ENCODE results near the gene NLRP7.

The NLRP7 gene

GRCh38 chr19:54889566-54889965, 57.8 kb downstream of the NLRP7 start:
- H3K27me3 Mint-ChIP-seq (ENCODE audit: low read depth, poor library complexity): peaks cover 2% of the 10 kb centered on the region
- DNase-seq: no peak

DNA sequence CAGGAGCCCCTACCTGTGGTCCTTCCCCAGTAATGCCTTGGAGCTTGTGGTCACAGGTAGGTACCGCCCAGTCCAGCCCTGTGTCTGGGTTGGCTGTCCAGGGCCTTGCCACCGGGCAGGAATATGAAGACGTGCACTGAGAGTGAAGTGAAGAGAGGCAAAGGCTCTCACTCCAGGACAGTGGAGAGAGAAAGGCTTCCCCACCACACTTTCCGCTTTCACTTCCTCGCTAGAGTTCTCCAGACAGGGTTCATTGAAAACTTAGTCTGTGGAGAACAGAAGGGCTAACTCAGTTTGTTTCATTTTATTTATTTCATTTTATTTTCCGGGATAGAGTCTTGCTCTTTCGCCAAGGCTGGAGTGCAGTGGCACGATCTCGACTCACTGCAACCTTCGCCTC, 59.1 kb downstream of the NLRP7 start:
- Mint-ChIP-seq H3K4me3 (no peak overlapping the region), H3K4me1 (no peaks in the 10 kb centered on the region), H3K36me3 (ENCODE audit: low read depth) (no peaks in the 10 kb centered on the region), H3K27me3 (ENCODE audit: low read depth, poor library complexity) (peaks cover 2% of the 10 kb centered on the region), H3K9me3 (peaks cover 78% of the 10 kb centered on the region), H3K27ac (no peak overlapping the region)
- no peak for DNase-seq
- no peak for TF ChIP-seq CTCF (IDR thresholded peaks at IDR 0.05)

More at GRCh38 chr19:54889566-54889965, 57.8 kb downstream of the NLRP7 start:
- no peak for TF ChIP-seq CTCF (IDR thresholded peaks at IDR 0.05)
- peaks cover 83% of the 10 kb centered on the region for H3K9me3 Mint-ChIP-seq
- no peaks in the 10 kb centered on the region for H3K4me1 Mint-ChIP-seq
- H3K4me3 Mint-ChIP-seq: no peak overlapping the region
- no peaks in the 10 kb centered on the region for H3K36me3 Mint-ChIP-seq (ENCODE audit: low read depth)
- H3K27ac Mint-ChIP-seq: no peak overlapping the region

DNA sequence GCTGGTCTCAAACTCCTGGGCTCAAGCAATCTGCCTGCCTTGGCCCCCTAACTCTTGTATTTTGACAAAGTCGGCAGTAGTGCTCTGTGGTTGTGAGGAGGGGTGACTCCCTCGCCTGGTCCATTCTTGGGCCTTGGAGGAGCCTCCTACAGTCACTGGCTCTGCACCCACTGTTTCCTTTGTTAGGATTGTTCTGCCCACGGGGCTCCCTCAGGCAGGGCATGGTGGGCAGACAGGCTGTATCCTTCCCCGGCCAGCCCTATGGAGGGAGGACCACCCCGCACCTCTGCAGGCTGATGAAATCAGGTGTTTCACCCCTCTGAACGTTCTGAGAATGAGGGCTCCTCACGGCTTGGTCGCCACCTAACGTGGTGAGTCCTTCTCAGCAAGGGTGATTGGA, 64.1 kb downstream of the NLRP7 start:
- peaks cover 6% of the 10 kb centered on the region for H3K27me3 Mint-ChIP-seq (ENCODE audit: low read depth, poor library complexity)
- H3K27ac Mint-ChIP-seq: no peak overlapping the region
- no peak overlapping the region for H3K4me3 Mint-ChIP-seq
- DNase-seq: no peak
- TF ChIP-seq CTCF (IDR thresholded peaks at IDR 0.05): no peak
- H3K9me3 Mint-ChIP-seq: peaks cover 81% of the 10 kb centered on the region
- H3K36me3 Mint-ChIP-seq (ENCODE audit: low read depth): no peaks in the 10 kb centered on the region
- H3K4me1 Mint-ChIP-seq: no peaks in the 10 kb centered on the region

DNA sequence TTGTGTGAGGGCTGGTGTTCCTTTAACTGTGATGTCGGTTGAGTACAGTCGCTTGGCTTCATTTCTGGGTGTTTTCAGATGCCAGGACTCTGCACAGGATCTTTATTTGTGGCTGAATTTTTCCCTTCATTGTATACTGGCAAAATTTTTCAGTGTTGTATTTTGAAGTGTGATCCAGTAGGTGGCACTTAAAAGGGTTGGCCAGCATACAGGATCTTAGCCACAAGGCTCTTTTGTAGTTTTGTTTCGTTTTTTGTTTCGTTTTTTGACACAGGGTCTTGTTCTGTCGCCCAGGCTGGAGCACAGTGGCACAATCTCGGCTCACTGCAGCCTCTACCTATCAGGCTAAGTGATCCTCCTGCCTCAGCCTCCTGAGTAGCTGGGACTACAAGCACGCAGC, 64.6 kb downstream of the NLRP7 start:
- no peak for DNase-seq
- no peak overlapping the region for H3K27ac Mint-ChIP-seq
- TF ChIP-seq CTCF (IDR thresholded peaks at IDR 0.05): no peak
- H3K4me3 Mint-ChIP-seq: no peak overlapping the region
- peaks cover 79% of the 10 kb centered on the region for H3K9me3 Mint-ChIP-seq
- peaks cover 6% of the 10 kb centered on the region for H3K27me3 Mint-ChIP-seq (ENCODE audit: low read depth, poor library complexity)
- no peaks in the 10 kb centered on the region for H3K36me3 Mint-ChIP-seq (ENCODE audit: low read depth)
- H3K4me1 Mint-ChIP-seq: no peaks in the 10 kb centered on the region

- H3K27ac Mint-ChIP-seq: no peak overlapping the region
- H3K4me1 Mint-ChIP-seq: no peaks in the 10 kb centered on the region
Measured at GRCh38 chr19:54881884-54882283, 65.4 kb downstream of the NLRP7 start.

More at GRCh38 chr19:54881884-54882283, 65.4 kb downstream of the NLRP7 start:
- no peak for TF ChIP-seq CTCF (IDR thresholded peaks at IDR 0.05)
- H3K36me3 Mint-ChIP-seq (ENCODE audit: low read depth): no peaks in the 10 kb centered on the region
- H3K4me3 Mint-ChIP-seq: no peak overlapping the region
- peaks cover 83% of the 10 kb centered on the region for H3K9me3 Mint-ChIP-seq
- H3K27me3 Mint-ChIP-seq (ENCODE audit: low read depth, poor library complexity): peaks cover 6% of the 10 kb centered on the region
- DNase-seq: no peak
